DND-41 (cell line): ENCODE data around the gene GRK3.

Experiments
- EZH2 ChIP-seq: IDR thresholded peaks from 3 replicates; pipeline ENCODE4 v1.6.1; 2012; ENCODE audit warnings: borderline replicate concordance, low read depth, mild to moderate bottlenecking, moderate library complexity, low read length, inconsistent platforms; ENCODE audit not compliant: severe bottlenecking
- TF ChIP-seq, protein P1 (sequence below): IDR thresholded peaks from 2 replicates; pipeline ENCODE4 v1.5.1; 2012; ENCODE audit warnings: borderline replicate concordance, low read length, moderate library complexity, mild to moderate bottlenecking; ENCODE audit not compliant: poor library complexity, severe bottlenecking; ENCODE audit errors: extremely low read depth

DNA sequence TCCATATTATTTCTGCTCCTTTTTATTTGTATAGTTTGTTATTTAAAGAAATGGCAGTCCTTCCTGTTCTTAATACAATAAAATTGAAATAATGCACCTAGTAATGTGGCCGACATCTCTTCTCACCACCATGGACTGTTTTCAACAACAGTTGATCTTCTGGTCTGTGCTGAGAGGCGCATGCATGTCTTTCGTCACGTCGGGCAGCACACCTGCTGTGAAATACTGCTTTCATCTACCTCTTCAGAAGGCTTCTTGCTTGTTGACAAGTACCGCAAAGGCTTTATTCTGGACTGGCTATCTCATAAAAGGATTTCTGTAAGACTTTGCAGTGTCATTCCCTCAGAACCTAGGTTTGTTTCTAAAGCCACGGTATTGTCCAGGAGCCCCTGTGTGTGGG lies 163.6 kb downstream of the GRK3 start:
- TF ChIP-seq, protein P1, sequence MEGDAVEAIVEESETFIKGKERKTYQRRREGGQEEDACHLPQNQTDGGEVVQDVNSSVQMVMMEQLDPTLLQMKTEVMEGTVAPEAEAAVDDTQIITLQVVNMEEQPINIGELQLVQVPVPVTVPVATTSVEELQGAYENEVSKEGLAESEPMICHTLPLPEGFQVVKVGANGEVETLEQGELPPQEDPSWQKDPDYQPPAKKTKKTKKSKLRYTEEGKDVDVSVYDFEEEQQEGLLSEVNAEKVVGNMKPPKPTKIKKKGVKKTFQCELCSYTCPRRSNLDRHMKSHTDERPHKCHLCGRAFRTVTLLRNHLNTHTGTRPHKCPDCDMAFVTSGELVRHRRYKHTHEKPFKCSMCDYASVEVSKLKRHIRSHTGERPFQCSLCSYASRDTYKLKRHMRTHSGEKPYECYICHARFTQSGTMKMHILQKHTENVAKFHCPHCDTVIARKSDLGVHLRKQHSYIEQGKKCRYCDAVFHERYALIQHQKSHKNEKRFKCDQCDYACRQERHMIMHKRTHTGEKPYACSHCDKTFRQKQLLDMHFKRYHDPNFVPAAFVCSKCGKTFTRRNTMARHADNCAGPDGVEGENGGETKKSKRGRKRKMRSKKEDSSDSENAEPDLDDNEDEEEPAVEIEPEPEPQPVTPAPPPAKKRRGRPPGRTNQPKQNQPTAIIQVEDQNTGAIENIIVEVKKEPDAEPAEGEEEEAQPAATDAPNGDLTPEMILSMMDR = no peak
- TF ChIP-seq EZH2 = no peak
